Memory B cell (primary cell): ENCODE results near the gene PPIB.
A peak's percentile ranks its signal among the peaks of the same experiment; 100 is the strongest.

Source experiments
- ATAC-seq: fragments of 150-1000 bp; cut with Tn5 transposase; 2 replicates; pipeline ENCODE4 v1.10.0; 2021; ENCODE audit warnings: low read depth, mild to moderate bottlenecking, moderate library complexity
- DNase-seq, 2 donors: peaks; one replicate each; pipeline ENCODE4 v3.0.0; 2022; ENCODE audit warnings: low spot score in 2 of 2
- H3K27ac Mint-ChIP-seq: one replicate; pipeline ENCODE4 v1.8.0; 2022; ENCODE audit warnings: mild to moderate bottlenecking, moderate library complexity, mixed read lengths
- H3K27me3 Mint-ChIP-seq: one replicate; pipeline ENCODE4 v1.8.0; 2022; ENCODE audit warnings: mixed read lengths
- H3K36me3 Mint-ChIP-seq: one replicate; pipeline ENCODE4 v1.8.0; 2022; ENCODE audit warnings: mild to moderate bottlenecking, mixed read lengths
- H3K4me1 Mint-ChIP-seq: one replicate; pipeline ENCODE4 v1.8.0; 2022; ENCODE audit warnings: mixed read lengths
- H3K4me3 Mint-ChIP-seq: one replicate; pipeline ENCODE4 v1.8.0; 2022; ENCODE audit warnings: mild to moderate bottlenecking, moderate library complexity, mixed read lengths
- H3K9me3 Mint-ChIP-seq: one replicate; pipeline ENCODE4 v1.8.0; 2022; ENCODE audit warnings: mixed read lengths

Gene PPIB

GRCh38 chr15:64151727-64152506, 10.9 kb downstream of the PPIB start, which contains the start of gene SNX22:
TSS of gene SNX22 (plus strand) at chr15:64151731. CDS start at chr15:64151776, 45 bp downstream.
- H3K27me3 Mint-ChIP-seq = no peaks in the 10 kb centered on the region
- peak within 1 kb of the TSS; percentile 89 for H3K27ac Mint-ChIP-seq
- peak; percentile 40 to 59 for DNase-seq
- H3K4me3 Mint-ChIP-seq = peak within 1 kb of the TSS; percentile 89
- ATAC-seq = peak; percentile 16
- no peaks in the 10 kb centered on the region for H3K9me3 Mint-ChIP-seq
- H3K4me1 Mint-ChIP-seq = peaks cover 32% of the 10 kb centered on the region
- peaks cover 12% of the 10 kb centered on the region for H3K36me3 Mint-ChIP-seq

- DNase-seq (no peak), ATAC-seq (no peak)
- H3K4me1 Mint-ChIP-seq = peaks cover 31% of the 10 kb centered on the region
- H3K36me3 Mint-ChIP-seq = peaks cover 4% of the 10 kb centered on the region
- H3K27ac Mint-ChIP-seq = peak overlapping the region; percentile 9
- H3K27me3 Mint-ChIP-seq = no peaks in the 10 kb centered on the region
- H3K4me3 Mint-ChIP-seq = peak overlapping the region; percentile 43
- H3K9me3 Mint-ChIP-seq = no peaks in the 10 kb centered on the region
Observed at GRCh38 chr15:64149893-64150578, 12.8 kb downstream of the PPIB start.

- DNase-seq (no peak), ATAC-seq (no peak)
- H3K27me3 Mint-ChIP-seq = no peaks in the 10 kb centered on the region
- H3K27ac Mint-ChIP-seq = peak overlapping the region; percentile 9
- H3K36me3 Mint-ChIP-seq = peaks cover 2% of the 10 kb centered on the region
- H3K4me3 Mint-ChIP-seq = peak overlapping the region; percentile 9
- no peaks in the 10 kb centered on the region for H3K9me3 Mint-ChIP-seq
- peaks cover 35% of the 10 kb centered on the region for H3K4me1 Mint-ChIP-seq
Observed at GRCh38 chr15:64149424-64149823, 13.4 kb downstream of the PPIB start.

GRCh38 chr15:64148581-64148980, 14.2 kb downstream of the PPIB start:
- DNase-seq (no peak), ATAC-seq (no peak)
- Mint-ChIP-seq H3K4me3 (no peak overlapping the region), H3K9me3 (no peaks in the 10 kb centered on the region), H3K27ac (no peak overlapping the region), H3K27me3 (no peaks in the 10 kb centered on the region), H3K4me1 (peaks cover 34% of the 10 kb centered on the region), H3K36me3 (no peaks in the 10 kb centered on the region)

GRCh38 chr15:64148168-64148567, 14.7 kb downstream of the PPIB start:
- no peaks in the 10 kb centered on the region for H3K9me3 Mint-ChIP-seq
- H3K4me3 Mint-ChIP-seq = no peak overlapping the region
- no peak for ATAC-seq
- no peak for DNase-seq
- H3K36me3 Mint-ChIP-seq = no peaks in the 10 kb centered on the region
- no peaks in the 10 kb centered on the region for H3K27me3 Mint-ChIP-seq
- H3K4me1 Mint-ChIP-seq = peaks cover 35% of the 10 kb centered on the region
- no peak overlapping the region for H3K27ac Mint-ChIP-seq

- no peaks in the 10 kb centered on the region for H3K27me3 Mint-ChIP-seq
- no peaks in the 10 kb centered on the region for H3K36me3 Mint-ChIP-seq
- DNase-seq (no peak), ATAC-seq (no peak)
- H3K4me3 Mint-ChIP-seq = no peak overlapping the region
- H3K4me1 Mint-ChIP-seq = peaks cover 35% of the 10 kb centered on the region
- H3K27ac Mint-ChIP-seq = no peak overlapping the region
- H3K9me3 Mint-ChIP-seq = no peaks in the 10 kb centered on the region
Observed at GRCh38 chr15:64146885-64147681, 15.7 kb downstream of the PPIB start.

- Mint-ChIP-seq H3K4me3 (no peak overlapping the region), H3K4me1 (peaks cover 35% of the 10 kb centered on the region), H3K27me3 (no peaks in the 10 kb centered on the region), H3K36me3 (no peaks in the 10 kb centered on the region), H3K27ac (no peak overlapping the region), H3K9me3 (no peaks in the 10 kb centered on the region)
- ATAC-seq (no peak), DNase-seq (no peak)
Observed at GRCh38 chr15:64146520-64146884, 16.3 kb downstream of the PPIB start.

- Mint-ChIP-seq H3K4me1 (peaks cover 36% of the 10 kb centered on the region), H3K27ac (peak overlapping the region; percentile 88), H3K27me3 (no peaks in the 10 kb centered on the region), H3K4me3 (no peak overlapping the region), H3K9me3 (no peaks in the 10 kb centered on the region), H3K36me3 (peaks cover 4% of the 10 kb centered on the region)
- no peak for ATAC-seq
- DNase-seq = no peak
Observed at GRCh38 chr15:64146041-64146440, 16.8 kb downstream of the PPIB start.

GRCh38 chr15:64144565-64145281, 18.1 kb downstream of the PPIB start:
- Mint-ChIP-seq H3K4me1 (peaks cover 32% of the 10 kb centered on the region), H3K27ac (peak overlapping the region; percentile 88), H3K4me3 (peak overlapping the region; percentile 32), H3K36me3 (peaks cover 4% of the 10 kb centered on the region), H3K9me3 (no peaks in the 10 kb centered on the region), H3K27me3 (no peaks in the 10 kb centered on the region)
- peak; percentile 84 for ATAC-seq
- DNase-seq = no peak

- Mint-ChIP-seq H3K27me3 (no peaks in the 10 kb centered on the region), H3K27ac (peak overlapping the region; percentile 88), H3K4me1 (peaks cover 27% of the 10 kb centered on the region), H3K36me3 (peaks cover 4% of the 10 kb centered on the region), H3K9me3 (no peaks in the 10 kb centered on the region), H3K4me3 (no peak overlapping the region)
- DNase-seq (no peak), ATAC-seq (peak; percentile 7)
Observed at GRCh38 chr15:64144192-64144564, 18.6 kb downstream of the PPIB start.

GRCh38 chr15:64143276-64143675, 19.5 kb downstream of the PPIB start:
- Mint-ChIP-seq H3K4me1 (peaks cover 23% of the 10 kb centered on the region), H3K27ac (peak overlapping the region; percentile 48), H3K9me3 (no peaks in the 10 kb centered on the region), H3K36me3 (peaks cover 6% of the 10 kb centered on the region), H3K4me3 (no peak overlapping the region), H3K27me3 (no peaks in the 10 kb centered on the region)
- ATAC-seq (no peak), DNase-seq (no peak)

GRCh38 chr15:64141798-64142512, 20.9 kb downstream of the PPIB start:
- no peak for ATAC-seq
- Mint-ChIP-seq H3K36me3 (peaks cover 9% of the 10 kb centered on the region), H3K4me1 (peaks cover 28% of the 10 kb centered on the region), H3K4me3 (no peak overlapping the region), H3K27me3 (no peaks in the 10 kb centered on the region), H3K9me3 (no peaks in the 10 kb centered on the region), H3K27ac (peak overlapping the region; percentile 18)
- DNase-seq = no peak

GRCh38 chr15:64138331-64138941, 24.4 kb downstream of the PPIB start:
- H3K27ac Mint-ChIP-seq = no peak overlapping the region
- H3K36me3 Mint-ChIP-seq = peaks cover 13% of the 10 kb centered on the region
- no peaks in the 10 kb centered on the region for H3K27me3 Mint-ChIP-seq
- ATAC-seq (no peak), DNase-seq (no peak)
- H3K4me1 Mint-ChIP-seq = peaks cover 16% of the 10 kb centered on the region
- H3K9me3 Mint-ChIP-seq = no peaks in the 10 kb centered on the region
- no peak overlapping the region for H3K4me3 Mint-ChIP-seq
